RWPE1 (cell line): ENCODE measurements around the gene KIRREL3.

Experiments
- CTCF ChIA-PET: fragments of 350-600 bp; sonication (Branson Sonifier 250); formaldehyde crosslinking; extraction: SDS; loops from one replicate; lab custom pipeline; 2021; lab: Yijun Ruan, JAX
- POLR2A ChIA-PET: fragments of 400-600 bp; formaldehyde crosslinking; extraction: SDS; loops from one replicate; lab custom pipeline; 2020; ENCODE audit warnings: antibody characterized with exemption; ENCODE audit not compliant: low non-redundant PET; lab: Yijun Ruan, JAX
- DNase-seq: peaks from one replicate; pipeline ENCODE4 v3.0.0; 2012; ENCODE audit warnings: low spot score
- H3K27ac ChIP-seq: fragments of 450-650 bp; 2 replicates; pipeline ENCODE4 v1.5.1; 2017
- CTCF ChIP-seq: fragments of 450-650 bp; conservative IDR thresholded peaks from 2 replicates; pipeline ENCODE4 v1.5.1; 2017; ENCODE audit warnings: low read depth, mild to moderate bottlenecking

KIRREL3 gene

GRCh38 chr11:126829716-126830115 is 170.9 kb downstream of the KIRREL3 start:
- CTCF ChIA-PET = no interaction called here
- H3K27ac ChIP-seq = no peak overlapping the region
- POLR2A ChIA-PET = interaction anchor here (0.6 kb wide), 1 partner anchor 747 kb away, joined by 6 read pairs; no protein-coding TSS in a partner anchor
- no peak for TF ChIP-seq CTCF
- DNase-seq = no peak

GRCh38 chr11:126824035-126824607 is 176.4 kb downstream of the KIRREL3 start:
- no peak for TF ChIP-seq CTCF
- ChIA-PET CTCF (no interaction called here), POLR2A (no interaction called here)
- DNase-seq = no peak
- no peak overlapping the region for H3K27ac ChIP-seq

- no peak for TF ChIP-seq CTCF
- DNase-seq = no peak
- ChIA-PET POLR2A (no interaction called here), CTCF (no interaction called here)
- H3K27ac ChIP-seq = no peak overlapping the region
Observed at GRCh38 chr11:126823274-126823673, 177.3 kb downstream of the KIRREL3 start.

DNA sequence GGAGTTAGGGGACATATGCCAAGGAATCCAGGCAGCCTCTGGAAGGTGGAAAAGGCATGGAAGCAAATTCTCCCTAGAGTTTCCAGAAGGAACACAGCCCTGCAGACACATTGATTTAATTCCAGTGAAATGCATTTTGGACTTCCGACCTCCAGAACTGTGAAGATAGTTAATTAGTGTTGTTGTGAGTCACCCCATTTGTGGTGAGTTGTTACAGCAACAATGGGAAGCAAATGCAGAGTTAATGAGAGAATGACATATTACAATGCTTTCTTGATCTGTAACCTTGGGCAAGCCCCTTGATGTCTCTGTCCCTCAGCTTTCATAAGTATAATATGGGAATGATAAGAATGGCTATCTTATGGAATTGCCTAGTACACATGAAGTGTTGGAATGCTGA is 178.7 kb downstream of the KIRREL3 start:
- POLR2A ChIA-PET = no interaction called here
- CTCF ChIA-PET = no interaction called here

DNA sequence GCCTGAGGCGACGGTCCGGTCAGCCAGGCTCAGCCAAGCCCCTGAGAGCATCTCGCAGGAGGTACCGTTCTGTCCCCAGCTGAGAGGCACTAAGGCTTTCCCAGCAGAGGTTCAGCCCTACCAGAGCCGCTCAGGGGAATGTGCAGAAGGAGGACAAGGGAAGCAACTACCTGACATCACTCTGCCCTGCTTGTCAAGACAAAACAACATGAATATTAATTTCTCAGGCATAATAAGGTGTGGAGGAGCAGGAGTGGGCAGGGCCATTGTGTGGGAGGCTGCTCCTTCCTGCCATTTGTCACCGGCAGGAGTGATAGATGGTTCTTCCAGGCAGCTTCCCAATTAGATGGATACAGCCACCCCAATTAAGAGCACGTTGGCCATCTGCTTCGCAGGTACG is 181.4 kb downstream of the KIRREL3 start:
- no peak for TF ChIP-seq CTCF
- CTCF ChIA-PET = no interaction called here
- POLR2A ChIA-PET = no interaction called here
- no peak overlapping the region for H3K27ac ChIP-seq
- no peak for DNase-seq

More for the DNA sequence above, 178.7 kb downstream of the KIRREL3 start:
- no peak overlapping the region for H3K27ac ChIP-seq
- TF ChIP-seq CTCF = no peak
- no peak for DNase-seq

GRCh38 chr11:126817523-126818450 is 182.8 kb downstream of the KIRREL3 start:
- no peak for DNase-seq
- POLR2A ChIA-PET = no interaction called here
- CTCF ChIA-PET = interaction anchor here (0.6 kb wide), 1 partner anchor 80 kb away, joined by 4 read pairs; no protein-coding TSS in a partner anchor
- TF ChIP-seq CTCF = no peak
- H3K27ac ChIP-seq = no peak overlapping the region
